SK-N-MC (cell line): ENCODE results near the gene PWWP2B.

Experiments
- EZH2 ChIP-seq: fragments of 200-600 bp; sonication (generic); IDR thresholded peaks from one replicate; pipeline ENCODE4 v1.6.1; 2017; ENCODE audit warnings: antibody characterized with exemption
- FOXP2 ChIP-seq: optimal IDR thresholded peaks from 2 replicates; pipeline ENCODE3; 2011; ENCODE audit warnings: mild to moderate bottlenecking, moderate library complexity; ENCODE audit not compliant: insufficient read depth; ENCODE audit errors: extremely low read length, control extremely low read depth
- POLR2AphosphoS5 ChIP-seq: IDR thresholded peaks from 2 replicates; pipeline ENCODE4 v1.6.1; 2012; ENCODE audit warnings: mild to moderate bottlenecking, low read depth, low read length, borderline replicate concordance

DNA sequence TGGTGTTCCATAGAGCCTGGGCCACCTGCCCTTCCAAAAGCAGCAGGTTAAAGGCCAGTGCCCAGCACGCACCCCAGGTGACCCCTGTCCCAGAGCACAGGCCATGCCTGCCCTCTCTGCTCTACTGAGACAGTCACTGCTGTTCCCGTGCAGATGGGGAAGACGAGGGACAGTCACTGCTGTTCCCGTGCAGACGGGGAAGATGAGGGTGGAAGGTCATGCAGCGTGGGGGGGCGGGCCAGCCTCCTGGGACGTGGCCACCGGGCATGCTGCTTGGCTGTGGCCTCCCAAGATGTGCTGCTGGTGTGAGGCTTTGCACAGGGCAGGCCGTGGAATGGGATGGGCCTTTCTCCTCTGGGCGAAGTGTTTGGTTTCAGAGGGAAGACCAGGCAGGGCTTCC, 46.6 kb upstream of the PWWP2B start:
- TF ChIP-seq EZH2 (no peak), POLR2AphosphoS5 (no peak), FOXP2 (no peak)
